HG02763 (cell line): ENCODE data around the gene HMCN2.

Source experiments
- ATAC-seq: cut with Tn5 transposase; IDR thresholded peaks from one replicate; pipeline ENCODE4 v1.9.1; 2021; ENCODE audit warnings: mild to moderate bottlenecking, moderate library complexity; ENCODE audit not compliant: unreplicated experiment

Gene HMCN2, protein sequence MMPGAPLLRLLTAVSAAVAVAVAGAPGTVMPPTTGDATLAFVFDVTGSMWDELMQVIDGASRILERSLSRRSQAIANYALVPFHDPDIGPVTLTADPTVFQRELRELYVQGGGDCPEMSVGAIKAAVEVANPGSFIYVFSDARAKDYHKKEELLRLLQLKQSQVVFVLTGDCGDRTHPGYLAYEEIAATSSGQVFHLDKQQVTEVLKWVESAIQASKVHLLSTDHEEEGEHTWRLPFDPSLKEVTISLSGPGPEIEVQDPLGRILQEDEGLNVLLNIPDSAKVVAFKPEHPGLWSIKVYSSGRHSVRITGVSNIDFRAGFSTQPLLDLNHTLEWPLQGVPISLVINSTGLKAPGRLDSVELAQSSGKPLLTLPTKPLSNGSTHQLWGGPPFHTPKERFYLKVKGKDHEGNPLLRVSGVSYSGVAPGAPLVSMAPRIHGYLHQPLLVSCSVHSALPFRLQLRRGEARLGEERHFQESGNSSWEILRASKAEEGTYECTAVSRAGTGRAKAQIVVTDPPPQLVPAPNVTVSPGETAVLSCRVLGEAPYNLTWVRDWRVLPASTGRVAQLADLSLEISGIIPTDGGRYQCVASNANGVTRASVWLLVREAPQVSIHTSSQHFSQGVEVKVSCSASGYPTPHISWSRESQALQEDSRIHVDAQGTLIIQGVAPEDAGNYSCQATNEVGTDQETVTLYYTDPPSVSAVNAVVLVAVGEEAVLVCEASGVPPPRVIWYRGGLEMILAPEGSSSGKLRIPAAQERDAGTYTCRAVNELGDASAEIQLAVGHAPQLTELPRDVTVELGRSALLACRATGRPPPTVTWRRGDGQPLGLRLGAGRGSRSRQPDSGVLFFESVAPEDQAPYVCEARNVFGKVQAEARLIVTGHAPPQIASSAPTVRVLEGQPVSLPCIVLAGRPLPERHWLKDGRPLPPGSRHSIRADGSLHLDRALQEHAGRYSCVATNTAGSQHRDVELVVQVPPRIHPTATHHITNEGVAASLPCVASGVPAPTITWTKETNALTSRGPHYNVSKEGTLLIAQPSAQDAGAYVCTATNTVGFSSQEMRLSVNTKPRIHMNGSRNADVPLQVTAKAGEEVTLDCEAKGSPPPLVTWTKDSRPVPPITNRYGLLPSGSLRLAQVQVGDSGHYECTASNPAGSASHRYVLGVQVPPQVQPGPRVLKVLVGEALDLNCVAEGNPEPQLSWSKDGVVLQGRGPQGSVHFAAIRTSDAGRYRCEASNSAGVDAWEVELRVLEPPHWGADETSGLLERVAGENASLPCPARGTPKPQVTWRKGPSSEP (N-terminal part only)

DNA sequence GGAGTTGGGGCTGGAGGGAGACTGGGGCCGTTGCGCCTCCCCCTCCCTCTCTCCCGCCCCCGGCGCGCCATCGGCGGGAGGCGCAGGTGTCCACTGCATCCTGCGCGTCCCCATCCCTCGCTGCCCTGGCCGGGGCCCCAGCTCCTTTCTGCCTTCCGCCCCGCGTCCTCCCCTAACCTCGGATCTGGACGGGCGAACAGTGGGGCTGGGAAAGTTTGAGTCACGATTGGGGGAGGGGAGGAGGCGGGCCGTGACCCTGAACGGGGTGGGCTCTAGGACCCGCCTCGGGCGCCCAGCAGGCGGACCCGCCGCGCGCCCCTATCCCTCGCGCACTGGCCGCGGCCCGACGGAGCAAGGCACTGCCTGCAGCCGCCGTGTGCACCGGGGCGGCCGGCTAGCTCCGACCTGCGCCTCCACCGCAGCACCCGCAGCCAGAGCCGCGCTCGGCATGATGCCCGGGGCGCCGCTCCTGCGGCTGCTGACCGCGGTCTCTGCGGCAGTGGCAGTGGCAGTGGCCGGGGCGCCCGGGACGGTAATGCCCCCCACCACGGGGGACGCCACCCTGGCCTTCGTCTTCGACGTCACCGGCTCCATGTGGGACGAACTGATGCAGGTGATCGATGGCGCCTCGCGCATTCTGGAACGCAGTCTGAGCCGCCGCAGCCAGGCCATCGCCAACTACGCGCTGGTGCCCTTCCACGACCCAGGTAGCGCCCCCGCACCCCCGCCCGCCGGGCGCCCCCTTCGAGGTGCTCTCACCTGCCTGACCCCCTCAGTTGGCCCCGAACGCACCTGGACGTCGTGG lies at the start of gene HMCN2:
TSS of gene HMCN2 (plus strand) at position 330 of the 805 bp plus-strand sequence. CDS start at position 449, 119 bp downstream.
- no peak for ATAC-seq

- ATAC-seq: no peak
These were observed 47.7 kb upstream of the HMCN2 start for GRCh38 chr9:130217838-130218237.

- no peak for ATAC-seq
These were observed 45.9 kb upstream of the HMCN2 start for GRCh38 chr9:130219661-130220096.

GRCh38 chr9:130220352-130220751 lies 45.2 kb upstream of the HMCN2 start:
- no peak for ATAC-seq

GRCh38 chr9:130222833-130223232 lies 42.7 kb upstream of the HMCN2 start:
- ATAC-seq: no peak

GRCh38 chr9:130225071-130225470 lies 40.5 kb upstream of the HMCN2 start:
- no peak for ATAC-seq

DNA sequence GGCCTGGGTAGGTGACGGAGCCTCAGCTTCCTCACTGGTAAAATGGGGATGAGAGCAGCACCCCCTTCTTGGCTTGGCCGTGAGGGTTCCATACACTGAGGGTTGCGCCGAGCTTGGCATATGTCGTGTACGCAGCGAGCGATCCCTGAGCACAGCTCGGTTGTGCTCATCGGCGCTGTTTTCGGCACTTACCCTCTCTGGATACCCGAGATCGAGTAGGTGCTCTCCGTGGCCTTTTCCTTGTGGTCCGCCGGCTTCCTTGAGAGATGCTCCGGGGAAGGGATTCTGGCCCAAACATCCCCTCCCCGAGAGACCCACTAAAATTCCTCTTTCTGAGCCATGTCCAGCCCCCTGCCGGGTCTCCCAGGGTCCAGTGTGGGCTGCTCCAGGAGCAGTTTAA lies 40.0 kb upstream of the HMCN2 start:
- no peak for ATAC-seq

DNA sequence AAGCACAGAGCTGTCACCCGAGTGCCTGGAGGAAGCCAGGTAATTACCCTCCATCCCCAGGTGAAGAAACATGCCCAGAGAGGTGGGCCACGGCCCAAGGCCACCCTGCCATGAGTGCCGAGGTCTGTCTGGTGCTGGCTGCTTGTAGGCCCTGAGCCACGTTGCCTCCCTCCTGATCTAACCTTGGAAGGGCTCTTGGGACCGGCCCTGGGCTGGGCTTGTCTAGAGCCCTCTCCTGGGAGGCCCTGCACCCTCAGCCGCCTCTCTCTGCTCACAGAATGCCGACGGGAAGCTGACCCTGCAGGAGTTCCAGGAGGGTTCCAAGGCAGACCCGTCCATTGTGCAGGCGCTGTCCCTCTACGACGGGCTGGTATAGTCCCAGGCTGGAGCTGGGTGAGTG lies 39.4 kb upstream of the HMCN2 start:
- no peak for ATAC-seq

GRCh38 chr9:130227833-130228232 lies 37.7 kb upstream of the HMCN2 start:
- ATAC-seq: no peak

- ATAC-seq: no peak
These were observed 35.8 kb upstream of the HMCN2 start for GRCh38 chr9:130229759-130230158.

- ATAC-seq: no peak
These were observed 34.9 kb upstream of the HMCN2 start for GRCh38 chr9:130230631-130231030.

DNA sequence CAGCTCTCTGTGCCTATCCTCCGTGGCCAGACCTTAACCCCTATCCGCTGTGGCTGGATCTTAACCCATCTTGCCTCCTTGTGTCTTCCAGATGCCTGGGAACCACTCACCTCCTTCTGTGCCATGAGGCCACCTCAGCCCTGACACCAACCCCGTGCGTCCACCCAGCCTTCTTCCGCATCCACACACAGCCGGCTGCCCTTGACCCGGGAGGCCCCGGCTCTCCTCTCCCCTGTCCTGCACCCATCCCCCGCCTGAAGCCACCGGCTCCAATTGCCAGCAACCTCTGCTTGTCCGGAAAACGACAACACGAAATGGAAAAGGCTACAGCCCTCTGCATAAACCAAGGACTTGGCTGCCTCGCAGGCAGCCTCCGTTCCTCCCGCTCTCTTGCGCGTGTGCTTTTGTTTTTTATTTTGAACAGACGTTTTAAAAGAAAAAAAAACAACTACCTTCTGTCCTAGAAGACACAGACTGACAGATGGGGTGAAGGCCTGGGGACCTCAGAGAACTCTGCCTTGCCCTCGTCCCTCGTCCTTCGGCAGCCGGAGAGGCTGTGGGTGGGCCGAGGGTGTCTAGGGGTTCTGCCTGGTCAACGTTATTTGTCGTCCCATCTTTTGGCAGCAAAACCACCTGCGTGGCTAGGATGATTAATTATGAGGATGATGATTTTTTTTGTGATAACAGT lies 32.5 kb upstream of the HMCN2 start:
- no peak for ATAC-seq

- no peak for ATAC-seq
These were observed 32.0 kb upstream of the HMCN2 start for GRCh38 chr9:130233587-130233945.

GRCh38 chr9:130234340-130235260 lies 31.0 kb upstream of the HMCN2 start:
- ATAC-seq: no peak

GRCh38 chr9:130235558-130236435 lies 29.8 kb upstream of the HMCN2 start:
- ATAC-seq: no peak

- ATAC-seq: no peak
These were observed 29.0 kb upstream of the HMCN2 start for GRCh38 chr9:130236436-130236985.

DNA sequence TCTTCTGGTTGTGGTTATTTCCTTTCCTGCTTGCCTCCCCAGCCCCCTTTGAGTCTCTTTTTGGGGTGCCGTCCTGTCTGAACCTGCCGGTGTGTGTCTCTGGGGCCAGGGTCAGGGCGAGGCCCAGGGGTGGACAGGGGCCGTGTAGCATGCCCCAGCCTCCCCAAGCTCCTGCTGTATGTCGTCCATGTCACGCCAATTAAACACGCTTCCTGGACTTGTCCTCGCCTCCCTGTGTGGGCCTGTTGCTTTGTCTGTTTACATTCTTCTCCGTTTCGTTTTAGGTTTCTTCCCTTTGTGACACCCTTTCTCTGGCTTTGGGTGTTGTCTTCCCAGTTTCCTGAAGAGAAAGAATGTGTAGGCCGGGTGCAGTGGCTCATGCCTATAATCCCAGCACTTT lies 28.5 kb upstream of the HMCN2 start:
- ATAC-seq: no peak
